Astrocyte of the cerebellum (primary cell): ENCODE data around the gene DPYD.

Experiments
- DNase-seq: peaks from one replicate; pipeline ENCODE4 v3.0.0-alpha.2; 2011; ENCODE audit warnings: low read depth
- H3K4me3 ChIP-seq: 2 replicates; pipeline ENCODE4 v1.5.1; 2011; ENCODE audit warnings: mild to moderate bottlenecking, low read depth, low read length, moderate library complexity
- CTCF ChIP-seq: IDR thresholded peaks from 2 replicates; pipeline ENCODE4 v1.5.1; 2012; ENCODE audit warnings: low read length, low read depth, moderate library complexity, mild to moderate bottlenecking; ENCODE audit errors: missing control alignments
- in situ Hi-C: cut with HindIII; loops from 2 replicates; pipeline ENCODE4 v1.10.0; 2017; ENCODE audit warnings: low sequenced_read_pairs

The DPYD gene

GRCh38 chr1:97920832-97921571 lies at the start of gene DPYD:
Gene DPYD (minus strand): TSS chr1:97921034. CDS start chr1:97920922, 112 bp downstream.
- peak; percentile 75 for DNase-seq
- in situ Hi-C loops, result no loop called here
- peak within 1 kb of the TSS; percentile 83 for H3K4me3 ChIP-seq
- no peak for TF ChIP-seq CTCF

DNA sequence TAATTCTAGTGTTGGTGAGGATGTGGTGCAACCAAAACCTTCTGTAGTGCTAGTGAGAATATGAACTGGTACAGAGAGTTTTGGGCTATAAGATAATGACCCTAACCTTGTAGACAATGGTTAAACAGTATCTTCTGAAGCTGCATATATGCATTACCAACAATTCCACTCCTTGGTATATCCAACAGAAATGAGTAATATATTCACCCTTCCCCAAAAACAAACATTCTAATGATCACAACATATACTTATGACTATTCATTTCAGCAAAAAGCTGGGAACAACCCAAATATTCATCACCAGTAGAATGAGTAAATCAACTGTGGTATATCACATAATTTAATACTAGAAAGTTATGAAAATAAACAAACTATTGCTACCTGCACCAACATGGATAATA lies 39.6 kb upstream of the DPYD start:
- TF ChIP-seq CTCF, result no peak
- no peak for DNase-seq
- H3K4me3 ChIP-seq, result no peak overlapping the region
- in situ Hi-C loops, result no loop called here

GRCh38 chr1:97947695-97948094 lies 26.9 kb upstream of the DPYD start:
- no peak for TF ChIP-seq CTCF
- in situ Hi-C loops, result no loop called here
- no peak overlapping the region for H3K4me3 ChIP-seq
- DNase-seq, result peak; percentile 9

DNA sequence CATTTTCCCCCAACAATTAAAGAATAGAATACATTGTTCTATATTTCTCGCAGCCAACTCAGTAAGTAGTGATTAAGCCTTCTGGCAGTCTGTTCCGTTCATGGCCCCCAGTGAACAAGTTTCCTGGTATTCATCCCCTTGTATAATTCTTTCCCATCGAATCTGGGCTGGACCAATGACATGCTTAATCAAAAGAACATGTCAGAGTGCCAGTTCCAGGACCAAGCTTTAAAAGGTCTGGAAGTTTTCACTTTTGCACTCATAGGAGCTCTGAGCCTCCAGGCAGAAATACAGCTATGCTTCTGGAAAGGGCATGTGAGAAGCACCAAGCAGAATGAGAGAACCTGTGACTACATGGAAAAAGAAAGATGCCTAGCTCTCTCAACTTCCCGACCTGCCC lies 22.5 kb upstream of the DPYD start:
- no peak overlapping the region for H3K4me3 ChIP-seq
- TF ChIP-seq CTCF, result no peak
- in situ Hi-C loops, result no loop called here
- DNase-seq, result peak; percentile 41

DNA sequence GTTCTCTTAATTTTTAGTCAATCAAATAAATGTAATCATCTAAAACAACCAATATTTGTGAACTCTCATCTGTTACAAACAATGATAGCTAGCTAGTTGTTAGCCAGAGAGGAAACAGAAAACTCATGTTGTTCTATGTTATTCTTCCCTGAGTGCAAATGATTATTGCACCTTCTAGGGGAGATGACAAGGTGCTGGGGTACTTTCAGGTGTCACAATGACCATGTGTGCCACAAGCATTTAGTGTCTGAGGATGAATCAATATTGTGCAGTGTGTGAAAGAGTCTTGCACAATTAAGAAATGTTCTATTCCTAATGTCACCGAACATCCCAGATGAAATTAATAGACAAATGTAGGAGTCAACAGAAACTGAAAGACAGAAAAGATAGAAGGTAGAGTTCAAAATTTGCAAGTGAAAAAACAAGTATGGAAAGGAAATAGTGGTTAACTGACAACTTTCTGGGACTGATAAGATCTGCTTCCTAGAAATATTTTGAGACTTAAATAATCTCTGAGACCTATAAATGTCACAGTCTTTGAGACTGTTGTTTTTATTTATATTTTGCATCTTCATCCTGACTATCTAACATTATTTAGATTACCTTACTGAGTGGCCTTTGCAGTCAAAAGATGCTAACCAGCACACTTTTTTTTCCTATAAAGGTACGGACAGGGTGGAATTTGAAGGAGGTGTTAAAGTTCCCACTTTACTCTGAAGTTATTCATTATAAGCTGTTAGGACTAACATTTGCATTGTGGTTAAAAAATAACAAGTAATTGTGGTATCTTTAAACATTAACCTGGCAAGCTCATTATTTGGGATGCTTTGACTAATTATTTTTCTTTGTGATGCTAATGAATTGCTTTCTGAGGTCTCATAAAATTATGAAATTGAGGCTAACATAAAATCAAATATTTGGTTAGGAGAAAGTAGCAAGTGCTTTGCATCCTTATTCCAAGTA lies 21.6 kb upstream of the DPYD start:
- H3K4me3 ChIP-seq, result no peak overlapping the region
- DNase-seq, result no peak
- in situ Hi-C loops, result no loop called here
- TF ChIP-seq CTCF, result no peak

GRCh38 chr1:97938285-97938642 lies 17.4 kb upstream of the DPYD start:
- in situ Hi-C loops, result no loop called here
- H3K4me3 ChIP-seq, result no peak overlapping the region
- no peak for TF ChIP-seq CTCF
- DNase-seq, result no peak
